NCI-H1694 treated with DMSO at 0.1 percent for 48 hours (cell line): ENCODE measurements around the gene ABCG4.

ENCODE experiments used
- DNase-seq: peaks from one replicate; lab custom pipeline; 2025; lab: John Stamatoyannopoulos, UW

ABCG4 gene

GRCh38 chr11:119206511-119207414 is 57.9 kb downstream of the ABCG4 start:
- DNase-seq, result no peak

GRCh38 chr11:119207415-119207960 is 58.6 kb downstream of the ABCG4 start:
- DNase-seq, result no peak

GRCh38 chr11:119209186-119209585 is 60.3 kb downstream of the ABCG4 start:
- DNase-seq, result no peak

- no peak for DNase-seq
Observed at GRCh38 chr11:119210050-119210449, 61.2 kb downstream of the ABCG4 start.
